Stimulated activated CD8-positive, alpha-beta memory T cell treated with anti-CD3 and anti-CD28 coated beads, Interleukin-4, amount 100 ng/mL, for 24 hours (primary cell): ENCODE results near the gene ERMAP.
"Not testable (repeated sequence)": the region's sequence is repeated elsewhere in the genome, so short reads cannot be mapped to it uniquely, and the experiment has no call there.

Experiments
- DNase-seq: peaks from one replicate; pipeline ENCODE4 v3.0.0-alpha.2; 2020; ENCODE audit warnings: low read depth

The ERMAP gene

GRCh38 chr1:42807056-42807668 lies 9.8 kb upstream of the ERMAP start:
- DNase-seq, result no peak

- not testable (repeated sequence) for DNase-seq
Observed at GRCh38 chr1:42814815-42815214, 2.1 kb upstream of the ERMAP start.

- no peak for DNase-seq
Observed at GRCh38 chr1:42815941-42816584, 859 bp upstream of the ERMAP start.

GRCh38 chr1:42817440-42817767 lies 482 bp downstream of the ERMAP start:
- no peak for DNase-seq

- no peak for DNase-seq
Observed at GRCh38 chr1:42817976-42818375, 1.1 kb downstream of the ERMAP start.

GRCh38 chr1:42820813-42821212 lies 3.9 kb downstream of the ERMAP start:
- DNase-seq, result no peak

GRCh38 chr1:42821690-42822089 lies 4.8 kb downstream of the ERMAP start:
- no peak for DNase-seq

- no peak for DNase-seq
Observed at GRCh38 chr1:42822800-42823392, 6.0 kb downstream of the ERMAP start.

GRCh38 chr1:42824481-42825035 lies 7.6 kb downstream of the ERMAP start:
- no peak for DNase-seq

- DNase-seq, result no peak
Observed at GRCh38 chr1:42825036-42825851, 8.3 kb downstream of the ERMAP start.

- no peak for DNase-seq
Observed at GRCh38 chr1:42830631-42831030, 13.7 kb downstream of the ERMAP start.

GRCh38 chr1:42831273-42831672 lies 14.4 kb downstream of the ERMAP start:
- no peak for DNase-seq

GRCh38 chr1:42832641-42833240 lies 15.8 kb downstream of the ERMAP start:
- no peak for DNase-seq

- DNase-seq, result no peak
Observed at GRCh38 chr1:42833981-42834380, 17.1 kb downstream of the ERMAP start.

- no peak for DNase-seq
Observed at GRCh38 chr1:42834803-42835202, 17.9 kb downstream of the ERMAP start.

GRCh38 chr1:42835422-42835821 lies 18.5 kb downstream of the ERMAP start:
- no peak for DNase-seq

- DNase-seq, result no peak
Observed at GRCh38 chr1:42837709-42838108, 20.8 kb downstream of the ERMAP start.

GRCh38 chr1:42838482-42839190 lies 21.7 kb downstream of the ERMAP start:
- DNase-seq, result no peak

- DNase-seq, result no peak
Observed at GRCh38 chr1:42841010-42841409, 24.1 kb downstream of the ERMAP start.

- DNase-seq, result no peak
Observed at GRCh38 chr1:42841440-42842147, 24.7 kb downstream of the ERMAP start.

GRCh38 chr1:42844592-42845140 lies 27.7 kb downstream of the ERMAP start:
- no peak for DNase-seq
